HG03354 (cell line): ENCODE results near the gene LPA.
A peak's percentile ranks its signal among the peaks of the same experiment; 100 is the strongest.
"Not testable (repeated sequence)": the region's sequence is repeated elsewhere in the genome, so short reads cannot be mapped to it uniquely, and the experiment has no call there.

Experiments used
- ATAC-seq: cut with Tn5 transposase; IDR thresholded peaks from one replicate; pipeline ENCODE4 v1.9.1; 2021; ENCODE audit warnings: mild to moderate bottlenecking; ENCODE audit not compliant: unreplicated experiment, poor library complexity, severe bottlenecking

Gene LPA

DNA sequence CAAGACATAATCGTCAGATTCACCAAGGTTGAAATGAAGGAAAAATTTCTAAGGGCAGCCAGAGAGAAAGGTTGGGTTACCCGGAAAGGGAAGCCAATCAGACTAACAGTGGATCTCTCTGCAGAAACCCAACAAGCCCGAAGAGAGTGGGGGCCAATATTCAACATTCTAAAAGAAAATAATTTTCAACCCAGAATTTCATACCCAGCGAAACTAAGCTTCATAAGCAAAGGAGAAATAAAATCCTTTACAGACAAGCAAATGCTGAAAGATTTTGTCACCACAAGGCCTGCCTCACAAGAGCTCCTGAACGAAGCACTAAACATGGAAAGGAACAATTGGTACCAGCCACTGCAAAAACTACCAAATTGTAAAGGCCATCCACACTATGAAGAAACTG is 134.6 kb downstream of the LPA start:
- not testable (repeated sequence) for ATAC-seq

DNA sequence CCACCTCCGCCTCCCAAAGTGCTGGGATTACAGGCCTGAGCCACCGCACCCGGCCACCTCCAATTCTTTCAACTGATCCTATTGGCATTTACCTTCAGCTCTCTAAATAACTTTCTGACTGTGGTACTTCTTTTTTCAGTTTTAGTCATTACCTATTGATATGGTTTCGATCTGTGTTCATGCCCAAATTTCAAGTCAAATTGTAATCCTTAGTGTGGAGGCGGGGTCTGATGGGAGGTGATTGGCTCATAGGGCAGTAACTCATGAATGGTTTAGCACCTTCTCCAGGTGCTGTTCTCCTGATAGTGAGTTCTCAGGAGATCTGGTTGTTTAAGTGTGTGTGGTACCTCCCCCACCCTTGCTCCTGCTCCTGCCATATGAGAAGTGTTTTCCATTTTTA is 140.9 kb downstream of the LPA start:
- no peak for ATAC-seq

DNA sequence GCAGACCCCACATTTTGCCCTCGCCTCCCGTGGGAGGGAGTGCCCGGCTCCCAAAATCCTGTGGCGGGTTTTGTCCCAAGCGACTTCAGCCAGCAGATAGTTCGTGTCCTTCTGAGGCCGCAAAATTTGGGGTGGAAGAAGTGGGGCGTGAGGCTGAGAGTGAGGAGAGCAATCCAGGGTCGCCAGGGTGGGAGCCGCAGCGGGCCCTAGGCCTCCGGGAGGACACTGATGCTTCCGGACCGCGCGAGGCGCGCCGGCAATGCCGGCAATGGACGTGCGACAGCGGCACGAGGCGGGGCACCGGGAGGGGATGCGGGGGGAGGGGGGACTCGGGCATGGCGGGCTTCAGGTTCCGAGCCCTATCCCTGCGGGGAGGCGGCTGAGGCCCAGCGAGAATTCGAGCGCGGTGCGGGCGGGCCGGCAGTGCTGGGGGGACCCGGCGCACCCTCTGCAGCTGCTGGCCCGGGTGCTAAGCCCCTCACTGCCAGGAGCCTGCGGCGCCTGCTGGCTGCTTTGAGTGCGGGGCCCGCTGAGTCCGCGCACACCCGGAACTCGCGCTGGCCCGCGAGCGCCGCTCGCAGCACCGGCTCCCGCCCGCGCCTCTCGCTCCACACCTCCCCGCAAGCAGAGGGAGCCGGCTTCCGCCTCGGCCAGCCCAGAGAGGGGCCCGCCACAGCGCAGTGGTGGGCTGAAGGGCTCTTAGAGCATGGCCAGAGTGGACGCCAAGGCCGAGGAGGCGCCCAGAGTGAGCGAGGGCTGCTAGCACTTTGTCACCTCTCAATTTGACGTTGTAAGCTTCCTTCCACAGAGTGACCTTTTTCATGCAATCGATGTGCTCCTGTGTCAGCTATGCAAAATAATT is 143.8 kb downstream of the LPA start:
- ATAC-seq: peak; percentile 81

DNA sequence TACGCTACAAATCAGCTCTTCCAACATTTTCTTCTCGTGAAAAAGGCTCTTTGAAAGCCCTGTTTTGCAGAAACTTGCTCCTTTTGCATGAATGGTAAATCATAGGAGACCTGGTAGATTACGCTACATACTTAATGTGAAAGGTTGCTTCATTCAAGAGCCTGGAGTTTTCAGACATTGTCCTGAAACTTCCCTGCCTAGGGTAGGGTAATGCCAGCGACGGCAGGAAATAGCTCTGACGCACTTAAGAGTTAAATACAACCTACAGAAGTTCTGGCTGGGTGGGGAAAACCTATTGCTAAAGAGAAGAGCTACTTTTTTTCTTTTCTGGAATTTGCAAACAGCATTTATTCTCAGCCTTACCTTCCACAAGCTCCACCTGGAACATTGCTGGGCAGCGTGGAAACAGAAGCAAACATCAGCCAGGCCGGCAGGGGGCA is 144.5 kb downstream of the LPA start:
- ATAC-seq: peak; percentile 86

DNA sequence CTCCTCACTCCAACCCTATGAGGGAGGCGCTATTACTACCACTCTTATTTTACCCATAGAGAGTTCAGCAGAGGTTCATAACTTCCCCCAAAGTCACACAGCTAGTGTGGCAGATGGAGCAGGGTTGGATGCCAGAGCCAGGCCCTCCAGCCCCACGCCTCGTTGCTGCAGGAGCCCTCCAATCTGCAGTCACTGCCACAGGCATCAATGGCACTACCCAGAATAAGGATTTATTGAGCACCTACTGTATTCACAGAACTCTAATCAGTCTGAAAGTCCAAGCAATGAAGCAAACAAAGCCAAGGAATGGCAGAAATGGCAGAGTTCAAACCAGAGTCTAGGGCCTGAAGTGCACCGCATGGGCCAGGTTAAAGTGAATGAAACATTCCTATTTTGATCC is 144.9 kb downstream of the LPA start:
- no peak for ATAC-seq

DNA sequence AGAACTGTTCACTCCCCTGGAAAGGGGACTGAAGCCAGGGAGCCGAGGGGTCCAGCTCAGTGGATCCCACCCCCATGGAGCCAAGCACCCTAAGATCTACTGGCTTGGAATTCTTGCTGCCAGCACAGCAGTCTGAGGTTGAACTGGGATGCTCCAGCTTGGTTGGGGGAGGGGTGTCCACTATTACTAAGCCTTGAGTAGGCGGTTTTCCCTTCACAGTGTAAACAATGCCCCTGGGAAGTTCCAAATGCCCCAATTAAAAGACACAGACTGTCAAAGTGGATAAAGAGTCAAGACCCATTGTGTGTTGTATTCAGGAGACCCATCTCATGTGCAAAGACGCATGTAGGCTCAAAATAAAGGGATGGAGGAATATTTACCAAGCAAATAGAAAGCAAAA is 150.2 kb downstream of the LPA start:
- ATAC-seq: no peak

DNA sequence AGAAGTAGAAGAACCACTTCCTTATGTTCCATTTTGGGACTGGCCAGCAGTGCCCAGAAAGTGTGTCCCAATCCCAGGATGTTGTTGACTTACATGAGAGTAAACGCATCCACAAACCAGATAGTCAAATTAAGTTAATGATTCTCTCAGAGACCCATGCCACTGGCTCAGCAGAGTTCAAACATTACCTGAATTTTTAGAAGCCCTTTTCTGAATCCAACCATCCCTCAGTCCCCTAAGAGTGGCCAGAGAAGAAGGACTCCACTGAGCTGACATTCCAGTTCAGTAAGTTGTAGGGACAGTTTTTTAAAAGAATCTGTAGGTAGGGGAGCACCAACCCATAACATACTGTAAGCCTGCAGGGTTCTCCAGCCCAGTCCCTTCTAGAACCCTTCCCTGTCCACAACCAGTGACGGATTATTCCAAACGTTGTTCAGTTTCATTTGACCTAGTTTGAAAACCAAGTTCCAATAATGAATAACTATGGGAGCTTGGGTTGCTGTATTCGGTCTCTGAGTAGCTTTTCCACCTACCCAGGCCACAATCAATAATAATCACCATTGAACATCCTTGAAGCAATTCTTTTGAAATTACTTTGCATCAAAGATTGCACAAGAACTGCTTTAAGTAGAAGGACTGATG is 153.0 kb downstream of the LPA start:
- ATAC-seq: no peak

DNA sequence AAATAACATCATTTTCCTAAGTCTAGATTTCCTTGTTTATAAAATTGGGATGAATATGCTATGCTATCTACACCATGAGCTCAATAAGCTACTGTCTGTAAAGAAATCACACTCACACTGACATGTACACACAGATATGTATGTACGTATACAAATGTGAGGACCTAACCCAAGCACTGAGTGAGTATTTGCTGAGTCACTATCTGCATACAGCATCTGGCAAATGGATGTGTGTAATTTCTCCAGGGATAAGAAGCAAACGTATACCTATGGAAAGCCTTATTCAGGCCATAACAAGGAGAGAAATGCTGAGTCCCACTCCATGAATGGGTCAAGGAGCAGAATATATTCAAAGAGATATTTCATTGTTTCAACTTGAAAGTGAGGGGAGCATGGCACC is 153.9 kb downstream of the LPA start:
- no peak for ATAC-seq

DNA sequence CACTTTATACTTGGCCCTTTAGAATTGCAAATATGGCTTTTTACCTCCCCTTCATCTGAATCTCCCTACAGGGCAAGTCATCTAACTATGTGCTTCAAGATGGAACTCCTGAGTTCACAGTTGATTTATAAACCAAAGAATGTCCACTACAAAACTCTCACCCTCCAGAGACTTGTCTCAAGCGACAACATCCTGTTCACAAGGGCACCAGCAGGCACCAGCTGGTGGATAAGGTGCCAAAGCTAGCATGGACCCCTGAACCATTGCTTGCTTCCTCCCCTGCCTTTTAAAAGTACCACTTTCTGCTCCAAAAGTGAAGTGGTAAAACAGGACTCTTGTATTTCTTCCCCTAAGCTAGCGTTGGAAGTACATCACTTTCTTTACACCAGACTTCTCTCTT is 154.5 kb downstream of the LPA start:
- ATAC-seq: no peak

DNA sequence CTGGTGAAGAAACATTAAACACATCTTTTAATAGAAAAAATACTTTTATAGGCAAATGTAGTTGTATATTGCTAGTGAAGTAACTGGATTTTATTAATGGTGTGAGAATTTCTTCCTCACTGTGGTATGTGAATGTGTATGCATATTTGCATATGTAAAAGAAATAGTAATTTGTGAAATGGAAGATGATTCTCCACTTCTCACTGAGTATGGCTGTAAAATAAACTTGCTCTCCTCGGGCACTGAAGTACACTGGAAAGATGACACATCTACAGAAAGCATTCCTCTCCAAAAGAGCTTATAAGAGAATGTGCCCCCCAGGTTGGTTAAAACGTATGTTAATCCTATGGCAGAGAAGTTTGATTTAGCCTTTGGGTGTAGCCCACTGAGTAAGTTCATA is 155.5 kb downstream of the LPA start:
- ATAC-seq: no peak

DNA sequence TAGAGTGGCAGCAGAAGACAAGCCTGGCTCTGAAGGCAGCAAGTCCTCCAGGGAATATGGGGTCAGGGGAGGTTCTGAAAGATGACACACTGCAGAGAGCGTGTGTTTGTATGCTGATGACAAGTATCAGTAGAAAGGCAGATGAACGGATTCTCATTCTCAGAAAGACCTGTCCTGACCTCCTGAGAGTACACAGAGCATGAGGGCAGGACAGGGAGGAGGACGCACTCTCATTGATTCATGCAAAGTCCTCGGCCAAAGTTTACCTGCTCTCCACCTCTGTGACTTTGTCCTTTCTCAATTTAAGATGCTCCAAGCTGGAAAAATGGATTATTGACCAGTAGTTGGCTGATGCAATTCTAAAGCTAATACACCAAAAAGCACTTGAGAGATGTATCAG is 156.7 kb downstream of the LPA start:
- peak; percentile 60 for ATAC-seq

DNA sequence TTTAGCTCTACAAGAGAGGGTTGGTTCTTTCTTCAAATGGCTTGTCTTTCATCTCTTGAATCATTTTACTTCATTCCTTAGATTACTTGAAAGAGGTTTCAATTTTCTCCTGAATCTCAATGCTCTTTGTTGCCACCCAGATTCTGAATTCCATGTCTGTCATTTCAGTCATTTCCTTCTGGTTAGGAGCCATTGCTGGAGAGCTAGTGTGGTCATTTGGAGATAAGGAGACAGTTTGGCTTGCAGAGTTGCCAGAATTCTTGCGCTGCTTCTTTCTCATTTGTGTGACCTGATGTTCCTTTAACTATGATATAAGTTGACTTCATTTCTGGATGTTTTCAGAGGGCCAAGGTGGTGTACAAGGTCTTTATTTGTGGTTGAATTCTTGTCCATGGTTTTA is 158.1 kb downstream of the LPA start:
- no peak for ATAC-seq

DNA sequence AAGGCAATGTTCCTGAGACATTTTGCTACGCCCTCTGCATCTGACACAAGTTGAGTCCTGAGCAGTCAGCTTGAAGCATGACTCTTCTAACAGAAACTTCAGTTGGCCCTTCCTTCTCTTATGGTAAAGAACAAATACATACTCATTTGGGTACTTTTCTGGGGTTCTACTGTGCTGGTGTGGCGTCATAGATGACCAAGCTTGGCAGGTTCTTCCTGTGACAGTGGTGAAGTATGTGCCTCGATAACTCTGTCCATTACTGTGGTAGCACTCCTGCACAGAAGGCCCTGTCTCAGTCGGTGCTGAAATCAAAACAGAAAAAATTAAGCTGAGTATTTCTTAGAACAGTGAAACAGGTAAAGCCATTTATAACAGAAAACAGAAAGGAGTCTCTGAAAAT is 163.4 kb downstream of the LPA start:
- no peak for ATAC-seq

DNA sequence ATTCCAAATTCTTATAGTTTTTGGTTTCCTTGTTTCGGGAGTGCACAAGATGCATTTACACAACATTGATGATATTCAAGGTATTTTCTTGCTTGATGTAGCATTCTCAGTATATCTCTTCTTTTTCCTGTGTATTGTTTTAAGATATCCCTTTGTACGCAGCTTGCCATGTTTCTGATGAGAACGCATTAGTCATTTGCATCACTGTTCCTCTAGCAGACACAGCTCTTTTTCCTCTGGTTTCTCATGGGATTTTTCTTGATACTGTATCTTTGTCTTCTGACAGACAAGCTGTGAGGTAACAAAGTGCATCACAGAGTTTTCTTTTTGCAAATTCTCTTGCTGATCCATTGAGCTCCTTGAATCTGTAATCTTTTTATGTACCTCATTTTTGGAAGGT is 169.5 kb downstream of the LPA start:
- no peak for ATAC-seq

DNA sequence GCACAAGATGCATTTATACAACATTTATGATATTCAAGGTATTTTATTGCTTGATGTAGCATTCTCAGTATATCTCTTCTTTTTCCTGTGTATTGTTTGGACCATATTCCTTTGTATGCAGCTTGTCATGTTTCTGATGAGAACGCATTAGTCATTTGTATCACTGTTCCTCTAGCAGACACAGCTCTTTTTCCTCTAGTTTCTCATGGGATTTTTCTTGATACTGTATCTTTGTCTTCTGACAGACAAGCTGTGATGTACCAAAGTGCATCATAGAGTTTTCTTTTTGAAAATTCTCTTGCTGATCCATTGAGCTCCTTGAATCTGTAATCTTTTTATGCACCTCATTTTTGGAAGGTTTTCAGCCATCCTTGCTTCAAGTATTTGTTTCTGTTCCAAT is 175.0 kb downstream of the LPA start:
- ATAC-seq: no peak

DNA sequence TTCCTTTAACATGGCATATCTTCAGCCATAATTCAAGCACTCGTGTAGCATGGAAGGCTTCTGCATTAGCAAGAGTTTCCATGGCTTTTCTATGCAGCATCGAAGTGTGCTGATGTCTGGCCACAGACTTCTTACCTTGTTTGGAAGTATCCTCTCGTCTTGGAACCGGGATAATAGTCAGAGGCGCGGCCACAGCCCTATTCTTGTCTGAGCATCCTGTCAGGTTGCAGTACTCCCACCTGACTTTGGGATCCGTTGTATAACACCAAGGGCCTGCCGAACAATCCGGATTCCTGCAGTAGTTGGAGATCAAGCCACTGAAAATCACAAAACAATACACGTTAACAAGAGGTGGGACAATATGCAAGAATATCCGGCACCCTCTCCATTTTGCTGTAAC is 177.0 kb downstream of the LPA start:
- no peak for ATAC-seq
